Temporal lobe (tissue), 2 donors: ENCODE results near the gene PACRG. TPM values are rescaled to one million over a fixed set of nuclear protein-coding genes. Genes with fewer than 3 reads are reported as not detected.

Experiments
- small RNA-seq: library from RNA; depleted of rRNA; stranded (forward); fragments of <200 nt; gene quantifications from one replicate; pipeline ENCODE3, GENCODE V24; 2014; ENCODE audit warnings: low replicate concordance
- total RNA-seq: library from RNA; depleted of rRNA; stranded (reverse); fragments of >200 nt; gene quantifications from one replicate; pipeline ENCODE4 v1.2.3, GENCODE V29; 2014

Gene PACRG
- total RNA-seq, 1 donor from 2014 or later: 5.4 TPM

Small RNA genes within 50 kb of the gene (small RNA-seq; reads per million reads assigned to genes)
- gene AL031121.1 (not detected), gene AL590286.1 (not detected)

Other genes starting within 250 kb of the PACRG start
- 6.1 TPM for gene PRKN, start 208 bp upstream of the PACRG start, total RNA-seq